ENCODE data around the gene NTSR1.

Gene NTSR1

DNA sequence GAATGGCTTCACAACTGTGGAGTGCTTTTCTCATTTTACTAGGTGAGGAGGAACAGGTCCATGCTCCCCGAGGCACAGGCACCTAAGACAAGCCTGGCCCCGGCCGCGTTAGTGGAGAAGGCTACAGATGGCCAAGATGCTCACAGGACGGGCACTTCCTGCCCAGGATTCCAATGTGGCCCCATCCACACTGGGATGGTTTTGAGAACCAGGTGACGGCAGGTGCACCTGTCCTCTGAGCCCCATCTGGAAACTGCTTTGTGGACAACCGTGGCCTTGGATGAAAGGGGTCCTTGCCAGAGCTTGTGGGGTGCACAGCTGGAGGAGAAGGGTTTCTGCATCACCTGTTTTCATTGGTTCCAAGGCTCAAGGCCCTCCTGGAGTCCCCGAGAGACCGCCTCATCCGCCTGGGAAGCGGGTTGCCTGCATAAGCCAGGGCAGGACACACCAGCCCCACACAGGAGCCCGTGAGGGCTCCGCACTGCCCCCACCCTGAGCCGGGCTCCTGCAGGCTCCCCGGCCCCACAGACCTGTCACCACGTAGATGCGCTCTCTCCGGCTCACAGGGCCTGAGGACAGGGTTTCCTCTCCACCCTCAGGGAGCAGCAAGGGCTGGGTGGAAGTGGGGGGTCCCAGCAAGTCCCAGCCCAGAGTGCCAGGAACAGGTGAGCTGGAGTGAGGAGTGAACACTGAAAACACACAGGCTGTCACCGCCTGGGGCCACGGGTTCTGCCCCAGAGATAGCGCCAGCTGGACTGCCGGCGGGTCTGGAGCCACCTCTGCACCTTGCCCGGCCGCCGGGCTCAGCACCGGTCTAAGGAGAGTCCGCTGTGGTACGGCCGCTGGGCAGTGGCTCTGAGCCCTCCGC lies 18.3 kb downstream of the NTSR1 start:
- no peak for DNase-seq

GRCh38 chr20:62727584-62728027 lies 19.0 kb downstream of the NTSR1 start:
- no peak for DNase-seq

DNA sequence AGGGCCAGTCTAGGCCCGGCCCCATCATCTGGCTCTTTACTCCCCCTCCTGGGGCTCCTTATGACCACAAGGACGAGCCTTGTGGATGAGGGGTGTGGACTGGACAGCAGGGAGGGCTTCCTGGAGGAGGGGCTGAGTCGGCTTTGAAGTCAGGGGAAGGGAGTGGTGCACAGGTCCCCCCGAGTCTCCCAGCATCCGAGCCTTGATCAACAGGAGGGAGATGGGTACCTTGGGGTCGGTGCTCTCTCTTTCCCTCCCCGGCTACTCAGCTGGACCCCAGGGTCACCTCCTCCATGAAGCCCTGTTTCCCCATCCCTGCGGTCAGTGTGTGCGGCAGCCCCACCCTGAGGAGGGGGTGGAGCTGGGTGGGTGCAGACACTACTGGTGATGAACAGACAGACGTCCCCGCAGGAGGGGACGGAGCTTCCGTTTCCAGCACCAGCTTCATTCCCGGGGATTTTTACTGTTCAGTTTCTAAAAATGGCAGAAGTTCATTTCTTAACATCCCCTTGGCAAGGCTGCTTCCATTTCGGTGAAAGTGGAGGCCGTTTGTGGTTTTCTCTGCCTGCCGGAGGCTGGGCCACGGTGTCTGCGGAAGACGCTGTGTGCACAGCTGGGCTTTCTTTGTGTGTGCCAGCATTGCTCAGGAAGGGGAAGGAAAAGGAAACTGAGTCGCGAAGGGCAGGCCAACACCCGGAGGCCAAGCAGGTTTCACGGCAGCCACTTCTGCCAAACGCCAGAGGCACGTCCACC lies 19.6 kb downstream of the NTSR1 start:
- DNase-seq = no peak

GRCh38 chr20:62728781-62729300 lies 20.2 kb downstream of the NTSR1 start:
- DNase-seq = no peak

DNA sequence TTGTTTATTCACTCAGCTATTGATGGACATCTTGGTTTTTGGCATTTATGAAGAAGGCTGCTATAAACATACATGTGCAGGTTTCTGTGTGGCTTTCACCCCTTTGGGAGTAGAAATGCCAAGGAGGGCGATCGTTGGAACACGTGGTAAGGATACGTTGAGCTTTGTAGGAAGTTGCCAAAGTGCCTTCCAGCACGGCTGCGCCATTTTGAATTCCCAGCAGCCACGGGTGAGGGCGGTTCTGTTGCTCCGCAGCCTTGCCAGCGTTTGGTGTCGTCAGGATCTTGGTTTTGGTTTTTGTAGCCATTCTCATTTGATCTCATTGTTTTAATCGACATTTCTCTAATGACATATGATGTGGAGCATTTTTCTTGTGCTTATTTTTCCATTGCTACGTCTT lies 21.8 kb downstream of the NTSR1 start:
- DNase-seq = no peak

DNA sequence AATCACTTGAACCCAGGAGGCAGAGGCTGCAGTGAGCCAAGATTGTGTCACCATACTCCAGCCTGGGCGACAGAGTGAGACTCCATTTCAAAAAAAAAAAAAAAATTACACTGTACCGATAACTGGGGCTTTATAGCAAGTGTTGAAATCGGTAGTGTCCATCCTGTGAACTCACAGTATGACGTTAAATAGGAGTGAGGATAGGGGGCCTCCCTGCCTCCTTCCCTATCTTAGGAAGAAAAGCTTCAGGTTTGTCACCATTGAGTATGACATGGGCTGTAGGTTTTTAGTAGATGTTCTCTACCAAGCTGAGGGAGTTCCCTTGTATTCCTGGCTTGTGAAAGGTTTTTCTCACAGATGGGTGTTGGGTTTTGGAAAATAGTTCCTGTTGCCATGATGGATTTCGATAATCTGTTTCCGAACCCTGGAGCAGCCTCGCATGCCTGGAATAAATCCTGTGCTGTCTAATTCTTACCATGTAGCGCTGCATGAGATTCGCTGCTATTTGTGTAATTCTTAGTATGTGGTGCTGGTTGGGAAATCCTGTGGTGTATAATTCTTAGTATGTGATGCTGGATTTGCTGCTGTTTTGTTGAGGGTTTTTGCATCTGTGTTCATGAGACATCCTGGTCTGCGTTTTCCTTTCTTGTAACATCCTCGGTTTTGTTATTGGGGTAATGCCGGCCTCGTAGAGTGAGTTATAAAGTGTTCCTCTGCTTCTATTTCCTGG lies 23.6 kb downstream of the NTSR1 start:
- no peak for DNase-seq

DNA sequence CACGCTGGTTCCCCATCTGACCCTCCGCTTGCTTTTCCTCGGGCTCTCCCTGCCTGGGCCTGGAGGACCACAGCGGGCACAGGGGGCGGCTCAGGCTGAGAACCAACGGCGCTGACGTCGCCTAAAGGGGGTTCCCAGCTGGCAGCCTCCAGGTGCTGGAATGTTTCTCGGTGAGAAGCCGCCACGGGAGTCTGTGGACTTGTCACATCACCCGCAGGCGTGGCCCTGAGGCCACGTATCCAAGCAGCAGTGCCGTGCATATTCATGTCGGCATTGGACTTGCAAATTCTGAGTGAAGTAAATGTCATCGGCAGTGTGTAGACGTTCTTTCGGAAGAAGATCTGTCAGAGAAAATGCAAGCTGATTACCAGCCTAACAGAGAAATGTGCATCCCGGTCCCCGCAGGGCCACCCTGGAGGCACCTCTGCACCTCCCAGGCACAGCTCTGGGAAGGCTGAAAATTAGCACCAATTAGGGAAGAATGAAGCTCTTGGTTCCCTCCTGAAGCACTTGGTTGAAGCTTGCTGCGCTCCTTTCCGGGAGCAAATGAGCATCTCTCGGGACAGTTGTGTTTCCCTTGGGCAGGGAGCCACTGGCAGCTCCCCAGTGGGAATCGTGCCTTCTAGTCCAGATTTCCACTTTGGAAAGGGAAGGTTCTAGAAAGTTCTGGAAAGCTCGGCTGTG lies 24.3 kb downstream of the NTSR1 start:
- DNase-seq = no peak

GRCh38 chr20:62733526-62733842 lies 24.8 kb downstream of the NTSR1 start:
- DNase-seq = no peak

DNA sequence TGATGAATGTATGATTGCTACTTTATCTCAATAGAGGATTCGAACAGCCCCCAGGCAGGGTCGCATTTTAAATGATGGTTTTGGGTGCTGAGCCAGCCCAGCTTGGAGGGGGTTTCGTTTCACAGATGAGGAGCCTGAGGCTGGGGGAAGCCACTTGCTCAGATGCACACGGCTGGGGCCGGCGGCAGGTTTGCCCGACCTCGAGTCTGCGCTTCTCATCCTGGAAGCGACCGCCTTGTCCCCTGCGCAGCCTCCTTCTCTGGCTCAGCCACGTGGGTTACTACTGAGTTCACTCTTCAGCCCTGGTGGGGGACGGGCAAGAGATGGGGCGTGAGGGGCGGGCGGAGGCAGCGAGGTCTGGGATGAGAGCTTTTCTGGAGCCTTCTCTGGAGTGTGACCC lies 25.3 kb downstream of the NTSR1 start:
- DNase-seq = no peak

DNA sequence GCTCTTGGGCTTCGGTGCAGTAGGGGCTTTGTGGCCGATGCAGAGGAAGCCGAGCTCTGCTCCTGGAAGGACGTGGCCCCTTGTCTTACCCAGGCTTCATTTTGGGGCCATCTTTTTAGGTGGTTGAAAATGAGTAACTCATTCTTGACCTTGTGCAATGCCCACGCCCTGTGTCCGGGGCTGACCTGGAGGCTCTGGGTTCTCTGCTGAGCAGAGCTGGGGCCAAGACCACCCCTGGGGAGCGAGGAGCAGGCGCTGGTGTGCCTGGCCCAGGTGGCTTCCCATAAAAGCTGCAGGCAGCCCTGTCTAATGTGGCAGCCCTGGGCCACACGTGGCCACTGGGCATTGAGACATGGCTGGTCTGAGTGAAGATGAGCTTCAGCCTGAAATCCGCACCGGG lies 25.7 kb downstream of the NTSR1 start:
- no peak for DNase-seq

- DNase-seq = no peak
Measured at GRCh38 chr20:62734881-62735280, 26.2 kb downstream of the NTSR1 start.

GRCh38 chr20:62735331-62735821 lies 26.7 kb downstream of the NTSR1 start:
- no peak for DNase-seq

DNA sequence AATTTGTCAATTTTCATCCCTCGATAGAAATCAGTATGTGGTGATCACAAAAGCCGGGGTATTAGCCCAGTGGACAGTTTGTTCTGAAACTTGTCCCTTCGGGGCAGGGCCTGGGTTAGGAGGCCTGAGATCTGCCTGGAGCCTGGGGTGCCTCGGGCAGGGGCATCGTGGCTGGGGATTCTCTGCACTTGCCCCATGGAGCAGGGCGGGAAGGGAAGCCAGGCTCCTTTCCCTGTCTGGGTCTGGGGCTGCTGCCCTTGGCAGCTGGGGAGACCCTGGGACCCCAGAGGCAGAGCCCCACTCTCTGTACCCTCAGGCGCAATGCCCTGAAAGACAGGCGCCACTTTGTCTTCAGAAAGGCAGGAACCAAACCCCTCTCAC lies 27.4 kb downstream of the NTSR1 start:
- DNase-seq = no peak

- DNase-seq = no peak
Measured at GRCh38 chr20:62736407-62737071, 27.9 kb downstream of the NTSR1 start.

GRCh38 chr20:62737271-62737811 lies 28.7 kb downstream of the NTSR1 start:
- DNase-seq = no peak

- no peak for DNase-seq
Measured at GRCh38 chr20:62738025-62738881, 29.6 kb downstream of the NTSR1 start.

DNA sequence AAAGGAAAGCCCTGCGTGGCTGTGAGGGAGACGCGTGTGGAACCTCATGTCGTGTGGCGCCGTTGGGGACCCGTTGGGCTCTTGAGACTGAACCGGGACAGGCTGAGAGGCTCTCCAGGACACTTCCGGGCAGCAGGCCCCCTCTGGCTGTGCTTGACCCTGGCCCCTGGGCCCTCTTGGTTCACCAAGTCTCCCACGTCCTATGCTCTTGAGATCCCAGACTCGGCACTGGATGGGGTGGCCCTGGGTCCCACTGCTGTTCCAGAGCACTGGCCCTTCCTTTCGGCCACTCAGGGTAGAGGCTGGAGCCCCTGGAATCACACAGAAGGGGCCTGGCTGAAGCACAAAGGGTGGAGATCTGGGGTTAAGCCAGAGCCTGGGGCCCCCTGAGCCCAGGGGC lies 30.4 kb downstream of the NTSR1 start:
- no peak for DNase-seq

DNA sequence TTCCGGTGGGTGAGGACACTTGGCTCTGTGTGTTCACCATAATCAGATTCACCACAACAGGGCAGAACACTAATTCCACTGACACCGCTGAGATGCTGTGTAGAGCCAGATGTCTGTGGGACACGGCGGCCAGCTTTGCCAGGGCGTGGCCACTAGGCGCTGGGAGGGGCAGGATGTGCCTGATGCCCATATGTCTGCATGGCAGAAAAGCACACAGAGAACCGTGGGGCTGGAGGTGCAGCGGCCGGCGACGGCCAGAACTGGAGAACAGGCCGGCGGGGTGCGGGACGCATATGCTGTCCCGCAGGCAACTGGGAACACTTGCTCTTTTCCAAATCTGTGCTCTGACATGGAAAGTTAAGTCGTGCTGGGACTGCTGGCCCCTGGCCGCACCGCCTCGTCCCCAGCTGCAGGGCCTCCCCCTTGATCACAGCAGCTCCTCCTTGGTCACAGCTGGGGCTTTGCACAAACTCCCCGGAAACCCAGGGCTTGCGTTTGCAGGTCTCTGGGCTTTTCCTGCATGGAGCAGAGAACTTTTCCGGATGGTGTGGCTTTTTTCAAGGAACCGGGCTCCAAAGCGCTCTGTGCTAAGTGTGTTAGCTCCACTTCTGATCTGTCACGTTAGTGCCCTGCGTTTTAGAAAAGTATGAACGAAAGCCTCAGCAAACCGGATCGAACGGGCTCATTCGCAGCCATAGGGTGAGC lies 31.1 kb downstream of the NTSR1 start:
- no peak for DNase-seq

DNA sequence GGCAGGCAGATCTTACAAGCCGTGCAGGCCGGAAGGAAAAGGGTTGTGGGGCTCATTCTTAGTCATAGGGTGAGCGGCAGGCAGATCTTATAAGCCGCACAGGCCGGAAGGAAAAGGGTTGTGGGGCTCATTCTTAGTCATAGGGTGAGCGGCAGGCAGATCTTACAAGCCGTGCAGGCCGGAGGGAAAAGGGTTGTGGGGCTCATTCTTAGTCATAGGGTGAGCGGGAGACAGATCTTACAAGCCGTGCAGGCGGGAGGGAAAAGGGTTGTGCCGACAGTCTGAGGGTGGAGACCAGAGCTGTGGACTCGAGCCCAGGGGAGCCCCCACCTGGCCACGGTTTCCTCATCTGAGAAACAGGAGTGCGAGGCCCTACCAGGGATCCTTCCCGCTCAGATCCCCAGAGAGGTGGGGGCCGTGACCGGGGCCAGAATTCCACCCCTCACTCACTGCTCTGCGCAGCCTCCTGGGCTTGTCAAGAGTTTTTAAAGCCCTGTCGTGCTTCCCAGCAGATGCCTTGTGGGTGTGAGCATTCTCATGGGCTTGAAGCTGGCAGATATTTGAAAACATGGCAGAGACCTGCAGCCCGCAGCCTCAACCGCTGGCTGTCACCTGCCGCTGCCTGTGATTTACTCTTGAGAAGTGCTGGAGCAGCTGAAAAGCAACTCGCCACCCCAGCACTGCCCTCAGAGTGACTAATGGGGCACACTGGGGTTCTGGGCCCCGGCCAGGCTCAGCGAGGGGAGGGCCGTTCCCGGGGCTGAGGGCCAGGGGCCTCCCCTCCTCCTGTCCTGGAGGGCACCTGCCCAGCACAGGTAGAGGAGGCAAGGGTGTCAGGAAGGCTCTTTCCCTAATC lies 31.9 kb downstream of the NTSR1 start:
- DNase-seq = no peak
